GM19372 (cell line): ENCODE measurements around the gene CDX2.

Experiments used
- ATAC-seq: cut with Tn5 transposase; IDR thresholded peaks from one replicate; pipeline ENCODE4 v1.9.1; 2021; ENCODE audit warnings: mild to moderate bottlenecking, low read depth, moderate library complexity; ENCODE audit not compliant: unreplicated experiment

CDX2 gene

GRCh38 chr13:27933580-27934328 lies 35.4 kb downstream of the CDX2 start:
- no peak for ATAC-seq

GRCh38 chr13:27933118-27933517 lies 36.0 kb downstream of the CDX2 start:
- ATAC-seq = no peak

- ATAC-seq = no peak
These were observed 39.2 kb downstream of the CDX2 start for GRCh38 chr13:27929868-27930267.

GRCh38 chr13:27928805-27929753 lies 40.0 kb downstream of the CDX2 start:
- no peak for ATAC-seq

- ATAC-seq = no peak
These were observed 40.7 kb downstream of the CDX2 start for GRCh38 chr13:27928353-27928804.

- ATAC-seq = no peak
These were observed 41.4 kb downstream of the CDX2 start for GRCh38 chr13:27927444-27928352.

- no peak for ATAC-seq
These were observed 42.3 kb downstream of the CDX2 start for GRCh38 chr13:27926644-27927434.

GRCh38 chr13:27925220-27925991 lies 43.7 kb downstream of the CDX2 start:
- ATAC-seq = no peak

GRCh38 chr13:27924529-27925141 lies 44.5 kb downstream of the CDX2 start:
- no peak for ATAC-seq

GRCh38 chr13:27923794-27924528 lies 45.2 kb downstream of the CDX2 start:
- no peak for ATAC-seq

GRCh38 chr13:27922883-27923612 lies 46.1 kb downstream of the CDX2 start:
- ATAC-seq = no peak

- no peak for ATAC-seq
These were observed 46.9 kb downstream of the CDX2 start for GRCh38 chr13:27921961-27922882.

GRCh38 chr13:27921421-27921960 lies 47.6 kb downstream of the CDX2 start:
- no peak for ATAC-seq

GRCh38 chr13:27920677-27921420 lies 48.3 kb downstream of the CDX2 start:
- no peak for ATAC-seq
